HL-60 (cell line): ENCODE results near the gene SSPN.

Source experiments
- DNase-seq, 2 experiments: peaks; one replicate each; pipeline ENCODE4 v3.0.0-alpha.2; 2010 to 2020; ENCODE audit warnings: low read depth in 1 of 2, low spot score in 1 of 2
- H3K27ac ChIP-seq: fragments of 250-450 bp; sonication (Bioruptor Pico); replicated peaks from 2 replicates; pipeline ENCODE4 v1.5.1; 2020; ENCODE audit warnings: mild to moderate bottlenecking, moderate library complexity
- H3K27me3 ChIP-seq: fragments of 250-450 bp; sonication (Bioruptor Pico); 2 replicates; pipeline ENCODE4 v1.5.1; 2021; ENCODE audit warnings: mild to moderate bottlenecking, moderate library complexity; ENCODE audit not compliant: insufficient read depth, poor library complexity, severe bottlenecking
- H3K4me3 ChIP-seq: replicated peaks from 2 replicates; pipeline ENCODE4 v1.5.1; 2011; ENCODE audit warnings: mild to moderate bottlenecking, control low read depth, low read length; ENCODE audit not compliant: insufficient read depth
- CTCF ChIP-seq: IDR thresholded peaks from one replicate; pipeline ENCODE4 v1.5.1; 2011; ENCODE audit warnings: low read length, control low read depth, inconsistent platforms; ENCODE audit not compliant: insufficient read depth
- GABPA ChIP-seq: IDR thresholded peaks from 2 replicates; pipeline ENCODE4 v1.6.1; 2012; ENCODE audit warnings: low read depth
- POLR2AphosphoS5 ChIP-seq: IDR thresholded peaks from 2 replicates; pipeline ENCODE4 v1.6.1; 2012; ENCODE audit warnings: low read depth
- REST ChIP-seq: IDR thresholded peaks from 2 replicates; pipeline ENCODE4 v1.6.1; 2012; ENCODE audit warnings: low read depth; ENCODE audit not compliant: insufficient replicate concordance
- SPI1 ChIP-seq: IDR thresholded peaks from 2 replicates; pipeline ENCODE4 v1.6.1; 2012; ENCODE audit warnings: low read depth, mild to moderate bottlenecking, borderline replicate concordance

SSPN gene

DNA sequence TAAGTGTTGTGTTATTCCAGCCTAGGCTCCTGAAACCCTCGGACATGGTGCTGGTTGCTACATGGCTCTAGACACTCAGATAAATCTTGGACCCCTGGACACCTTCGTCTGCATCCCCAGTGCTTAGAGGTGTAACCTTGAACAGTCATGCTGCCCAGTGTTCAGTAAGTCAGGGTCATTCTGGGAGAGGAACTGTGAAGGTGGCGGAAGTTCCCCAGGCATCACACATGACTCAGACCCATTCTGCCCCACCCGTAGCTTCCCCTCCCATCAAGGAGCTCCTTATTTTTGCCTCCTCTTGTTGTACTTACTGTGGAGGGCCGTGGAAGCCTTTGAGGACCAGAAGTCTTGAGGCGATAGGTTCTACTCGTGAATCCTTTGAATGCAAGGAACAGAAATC, 18.1 kb upstream of the SSPN start:
- Histone ChIP-seq H3K4me3 (no peak overlapping the region), H3K27ac (no peak overlapping the region), H3K27me3 (no peaks in the 10 kb centered on the region)
- TF ChIP-seq REST: no peak
- no peak for TF ChIP-seq CTCF
- no peak for TF ChIP-seq GABPA
- TF ChIP-seq SPI1: no peak
- TF ChIP-seq POLR2AphosphoS5: no peak
- no peak for DNase-seq

- TF ChIP-seq GABPA (no peak), SPI1 (no peak), REST (no peak), POLR2AphosphoS5 (no peak), CTCF (no peak)
- no peak for DNase-seq
Measured at GRCh38 chr12:26179826-26180225, 15.5 kb upstream of the SSPN start.

GRCh38 chr12:26182377-26182776, 13.0 kb upstream of the SSPN start:
- Histone ChIP-seq H3K27me3 (peaks cover 4% of the 10 kb centered on the region), H3K4me3 (no peak overlapping the region), H3K27ac (no peak overlapping the region)
- DNase-seq: no peak
- TF ChIP-seq CTCF (no peak), POLR2AphosphoS5 (no peak), GABPA (no peak), REST (no peak), SPI1 (no peak)

More at GRCh38 chr12:26179826-26180225, 15.5 kb upstream of the SSPN start:
- Histone ChIP-seq H3K27ac (no peak overlapping the region), H3K27me3 (peaks cover 4% of the 10 kb centered on the region), H3K4me3 (no peak overlapping the region)
